Ishikawa (cell line): ENCODE measurements around the gene TECTA.

ENCODE experiments used
- CEBPB ChIP-seq: IDR thresholded peaks from 2 replicates; pipeline ENCODE4 v1.6.1; 2012
- CREB1 ChIP-seq: IDR thresholded peaks from 2 replicates; pipeline ENCODE4 v1.6.1; 2012; ENCODE audit warnings: low read depth
- EGR1 ChIP-seq: IDR thresholded peaks from 2 replicates; pipeline ENCODE4 v1.6.1; 2012
- EP300 ChIP-seq: IDR thresholded peaks from 2 replicates; pipeline ENCODE4 v1.6.1; 2012; ENCODE audit warnings: borderline replicate concordance
- FOXM1 ChIP-seq: IDR thresholded peaks from 2 replicates; pipeline ENCODE4 v1.6.1; 2012; ENCODE audit warnings: low read depth, borderline replicate concordance
- MAX ChIP-seq: IDR thresholded peaks from 2 replicates; pipeline ENCODE4 v1.6.1; 2012
- NFIC ChIP-seq: IDR thresholded peaks from 2 replicates; pipeline ENCODE4 v1.6.1; 2012
- RAD21 ChIP-seq: IDR thresholded peaks from 2 replicates; pipeline ENCODE4 v1.6.1; 2012; ENCODE audit warnings: low read depth
- REST ChIP-seq: IDR thresholded peaks from 2 replicates; pipeline ENCODE4 v1.6.1; 2012; ENCODE audit warnings: low read depth, mild to moderate bottlenecking
- TAF1 ChIP-seq: IDR thresholded peaks from 2 replicates; pipeline ENCODE4 v1.6.1; 2012; ENCODE audit warnings: low read depth, mild to moderate bottlenecking
- TCF12 ChIP-seq: IDR thresholded peaks from 2 replicates; pipeline ENCODE4 v1.6.1; 2012; ENCODE audit warnings: low read depth
- TEAD4 ChIP-seq: IDR thresholded peaks from 2 replicates; pipeline ENCODE4 v1.6.1; 2012
- USF1 ChIP-seq: IDR thresholded peaks from 2 replicates; pipeline ENCODE4 v1.6.1; 2012
- YY1 ChIP-seq: IDR thresholded peaks from 2 replicates; pipeline ENCODE4 v1.6.1; 2012; ENCODE audit warnings: low read depth
- ZBTB7A ChIP-seq: IDR thresholded peaks from 2 replicates; pipeline ENCODE4 v1.6.1; 2012; ENCODE audit warnings: low read depth

TECTA gene

GRCh38 chr11:121236115-121237001, 135.3 kb downstream of the TECTA start:
- TF ChIP-seq TCF12 (peak; percentile 67; the same call in 1 of the 2 replicates), FOXM1 (peak; percentile 42; the same call in 1 of the 2 replicates), YY1 (no peak), EP300 (peak; percentile 77), CEBPB (no peak), EGR1 (no peak), RAD21 (no peak), REST (no peak), CREB1 (no peak), TEAD4 (peak; percentile 43; the same call in 1 of the 2 replicates)

- TF ChIP-seq FOXM1 (no peak), CREB1 (no peak), ZBTB7A (no peak), USF1 (no peak), NFIC (no peak), EP300 (no peak), YY1 (no peak), EGR1 (no peak), TAF1 (no peak), MAX (no peak)
These were observed 136.9 kb downstream of the TECTA start for GRCh38 chr11:121237686-121238658.

- no peak for TF ChIP-seq TEAD4
- TF ChIP-seq REST = no peak
- no peak for TF ChIP-seq TCF12
- no peak for TF ChIP-seq TAF1
- TF ChIP-seq MAX = no peak
- no peak for TF ChIP-seq NFIC
- no peak for TF ChIP-seq EGR1
- TF ChIP-seq RAD21 = no peak
- no peak for TF ChIP-seq ZBTB7A
- no peak for TF ChIP-seq CEBPB
- TF ChIP-seq EP300 = no peak
- TF ChIP-seq USF1 = no peak
- TF ChIP-seq CREB1 = no peak
- TF ChIP-seq YY1 = no peak
- no peak for TF ChIP-seq FOXM1
These were observed 137.9 kb downstream of the TECTA start for GRCh38 chr11:121238956-121239355.

GRCh38 chr11:121240001-121240400, 139.0 kb downstream of the TECTA start:
- TF ChIP-seq EP300 = peak; percentile 48; the same call in 1 of the 2 replicates

- no peak for TF ChIP-seq RAD21
- TF ChIP-seq EP300 = no peak
- TF ChIP-seq REST = no peak
- no peak for TF ChIP-seq TCF12
These were observed 139.7 kb downstream of the TECTA start for GRCh38 chr11:121240650-121241303.
